BLaER1 (cell line): ENCODE results near the gene MECP2.

ENCODE experiments used
- H3K27ac ChIP-seq: shearing (Covaris generic); formaldehyde crosslinking; 2 replicates; pipeline ENCODE4 v1.8.1; 2022
- H3K27me3 ChIP-seq: shearing (Covaris generic); formaldehyde crosslinking; 2 replicates; pipeline ENCODE4 v1.8.1; 2022
- H3K36me3 ChIP-seq: shearing (Covaris generic); formaldehyde crosslinking; 2 replicates; pipeline ENCODE4 v1.8.1; 2022
- H3K4me1 ChIP-seq: shearing (Covaris generic); formaldehyde crosslinking; 2 replicates; pipeline ENCODE4 v1.8.1; 2022
- H3K4me2 ChIP-seq: shearing (Covaris generic); formaldehyde crosslinking; 2 replicates; pipeline ENCODE4 v1.8.1; 2022
- H3K4me3 ChIP-seq: shearing (Covaris generic); formaldehyde crosslinking; 2 replicates; pipeline ENCODE4 v1.8.1; 2022
- H3K9ac ChIP-seq: shearing (Covaris generic); formaldehyde crosslinking; 2 replicates; pipeline ENCODE4 v1.8.1; 2022
- H3K9me3 ChIP-seq: shearing (Covaris generic); formaldehyde crosslinking; 2 replicates; pipeline ENCODE4 v1.8.1; 2022
- H4K20me1 ChIP-seq: shearing (Covaris generic); formaldehyde crosslinking; 2 replicates; pipeline ENCODE4 v1.8.1; 2022
- Cebpa-rat ChIP-seq: shearing (Covaris generic); IDR thresholded peaks from 2 replicates; pipeline ENCODE4 v1.8.1; 2022

MECP2 gene

GRCh38 chrX:154030715-154031305, 66.7 kb downstream of the MECP2 start:
- H3K36me3 ChIP-seq: peaks cover 72% of the 10 kb centered on the region

GRCh38 chrX:154030266-154030665, 67.3 kb downstream of the MECP2 start:
- H3K27me3 ChIP-seq: peaks cover 99% of the 10 kb centered on the region
- peaks cover 25% of the 10 kb centered on the region for H3K4me1 ChIP-seq
- peaks cover 99% of the 10 kb centered on the region for H4K20me1 ChIP-seq
- H3K36me3 ChIP-seq: peaks cover 72% of the 10 kb centered on the region
- no peak overlapping the region for H3K27ac ChIP-seq
- H3K9ac ChIP-seq: no peak overlapping the region
- no peak overlapping the region for H3K4me3 ChIP-seq
- H3K4me2 ChIP-seq: no peak overlapping the region
- no peaks in the 10 kb centered on the region; the same call in 1 of the 2 replicates for H3K9me3 ChIP-seq
- TF ChIP-seq Cebpa-rat: no peak

More at GRCh38 chrX:154030715-154031305, 66.7 kb downstream of the MECP2 start:
- no peak overlapping the region for H3K9ac ChIP-seq
- H3K4me2 ChIP-seq: no peak overlapping the region
- H3K9me3 ChIP-seq: no peaks in the 10 kb centered on the region; the same call in 1 of the 2 replicates
- no peak overlapping the region for H3K4me3 ChIP-seq
- no peak for TF ChIP-seq Cebpa-rat
- H3K27me3 ChIP-seq: peaks cover 99% of the 10 kb centered on the region
- peaks cover 99% of the 10 kb centered on the region for H4K20me1 ChIP-seq
- no peak overlapping the region for H3K27ac ChIP-seq
- H3K4me1 ChIP-seq: peaks cover 25% of the 10 kb centered on the region

DNA sequence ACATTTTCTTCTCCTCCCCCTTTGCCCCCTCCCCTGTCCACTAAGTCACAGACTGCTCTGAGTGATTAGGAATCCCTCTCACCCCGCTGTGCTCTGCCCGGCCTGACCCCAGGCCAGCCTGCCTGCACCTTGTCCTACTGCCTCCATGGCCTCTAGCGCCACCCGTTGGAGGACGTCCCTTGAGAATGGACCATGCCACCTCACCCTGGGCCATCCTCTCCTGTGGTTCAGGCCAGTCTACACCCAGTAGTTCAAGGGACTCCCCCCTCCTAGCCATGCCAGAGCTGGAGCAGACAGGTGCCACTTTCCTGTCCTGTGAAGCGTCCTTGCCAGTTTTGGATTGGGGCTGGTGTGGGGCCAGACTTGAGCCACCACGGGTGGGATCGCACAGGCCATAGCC, 68.1 kb downstream of the MECP2 start:
- H3K36me3 ChIP-seq: peaks cover 68% of the 10 kb centered on the region
- peaks cover 17% of the 10 kb centered on the region for H3K4me1 ChIP-seq
- H3K4me2 ChIP-seq: no peak overlapping the region
- no peak for TF ChIP-seq Cebpa-rat
- no peak overlapping the region for H3K9ac ChIP-seq
- H3K4me3 ChIP-seq: no peak overlapping the region
- H3K27me3 ChIP-seq: peaks cover 99% of the 10 kb centered on the region
- H4K20me1 ChIP-seq: peaks cover 97% of the 10 kb centered on the region
- H3K9me3 ChIP-seq: no peaks in the 10 kb centered on the region; the same call in 1 of the 2 replicates
- H3K27ac ChIP-seq: no peak overlapping the region

DNA sequence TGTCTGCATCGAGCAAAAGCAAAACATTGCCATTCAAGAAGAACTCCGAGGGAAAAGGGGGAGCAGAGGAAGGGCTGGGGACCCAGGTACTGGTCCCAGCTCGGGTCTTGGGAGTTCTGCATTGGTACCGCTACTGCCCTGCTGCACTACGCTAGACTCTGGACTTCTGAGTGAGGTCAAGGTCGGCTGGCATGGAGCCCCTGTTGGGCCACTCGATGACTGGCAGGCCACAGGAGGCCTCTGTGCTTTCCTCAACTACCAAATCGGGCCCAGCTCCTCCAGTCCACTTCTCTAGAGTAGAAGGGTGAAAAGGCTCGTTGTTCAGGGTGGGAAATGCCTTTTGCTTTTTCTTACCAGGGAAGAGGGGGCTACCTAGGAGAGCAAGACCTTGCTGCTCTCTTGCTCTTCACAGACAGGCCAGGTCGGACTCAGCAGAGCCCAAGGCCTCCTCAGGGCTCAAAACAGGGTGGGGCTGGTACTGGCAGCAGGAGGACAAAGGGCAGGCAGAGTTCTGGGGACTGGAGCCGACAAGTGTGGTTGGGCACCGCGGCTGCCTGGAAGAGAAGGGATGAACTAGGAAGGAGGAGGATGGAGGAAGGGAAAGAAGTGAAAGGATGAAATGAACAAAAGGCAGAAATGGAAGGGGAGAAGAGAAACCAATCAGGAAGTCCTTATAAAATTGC, 68.9 kb downstream of the MECP2 start:
- Histone ChIP-seq H3K4me3 (no peak overlapping the region), H3K27me3 (peaks cover 99% of the 10 kb centered on the region), H4K20me1 (peaks cover 97% of the 10 kb centered on the region), H3K9me3 (no peaks in the 10 kb centered on the region; the same call in 1 of the 2 replicates), H3K4me1 (peaks cover 15% of the 10 kb centered on the region), H3K27ac (no peak overlapping the region), H3K4me2 (no peak overlapping the region), H3K36me3 (peaks cover 68% of the 10 kb centered on the region), H3K9ac (no peak overlapping the region)
- no peak for TF ChIP-seq Cebpa-rat

DNA sequence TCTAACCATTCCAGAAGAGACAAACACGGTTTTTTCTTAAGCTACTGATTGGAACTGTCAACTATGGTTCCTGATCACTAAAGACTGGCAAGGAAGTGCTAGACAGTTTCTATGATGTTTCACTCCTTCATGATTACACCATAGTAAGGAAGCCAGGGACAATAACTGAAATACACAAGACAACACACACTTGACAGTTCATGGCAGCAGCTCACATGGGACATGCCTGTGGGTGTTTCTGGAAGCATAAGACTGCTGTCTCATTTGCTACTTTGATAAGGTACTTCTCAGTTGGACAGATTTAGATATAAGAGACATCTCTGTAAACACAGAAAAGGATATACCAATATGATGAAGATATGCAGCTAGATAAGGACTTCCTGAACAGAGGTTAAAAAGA, 69.5 kb downstream of the MECP2 start:
- no peak overlapping the region for H3K4me3 ChIP-seq
- peaks cover 99% of the 10 kb centered on the region for H3K27me3 ChIP-seq
- H3K27ac ChIP-seq: no peak overlapping the region
- peaks cover 65% of the 10 kb centered on the region for H3K36me3 ChIP-seq
- no peak overlapping the region for H3K4me2 ChIP-seq
- peaks cover 15% of the 10 kb centered on the region for H3K4me1 ChIP-seq
- H4K20me1 ChIP-seq: peaks cover 95% of the 10 kb centered on the region
- H3K9ac ChIP-seq: no peak overlapping the region
- no peak for TF ChIP-seq Cebpa-rat
- no peaks in the 10 kb centered on the region for H3K9me3 ChIP-seq

DNA sequence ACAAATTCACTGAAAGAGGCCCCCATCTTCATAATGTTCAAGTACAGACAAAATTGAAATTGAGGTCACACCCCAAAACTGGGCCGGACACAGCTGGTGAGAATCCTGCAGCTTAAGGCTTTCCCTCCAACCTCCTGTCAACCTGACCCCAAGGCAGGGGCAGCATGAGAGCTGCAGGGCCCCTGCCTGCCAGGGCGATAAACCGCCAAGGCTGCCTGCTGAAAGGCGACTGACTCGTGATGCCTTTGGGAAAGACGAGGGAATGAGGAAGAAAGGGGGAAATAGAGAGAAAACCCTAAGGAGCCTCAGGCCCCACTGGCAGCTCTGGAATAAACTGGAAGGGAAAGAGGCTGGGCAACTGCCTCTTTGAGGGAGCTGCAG, 70.5 kb downstream of the MECP2 start:
- H3K9me3 ChIP-seq: no peaks in the 10 kb centered on the region
- no peak overlapping the region for H3K27ac ChIP-seq
- peaks cover 55% of the 10 kb centered on the region for H3K36me3 ChIP-seq
- no peak for TF ChIP-seq Cebpa-rat
- peaks cover 22% of the 10 kb centered on the region for H3K4me1 ChIP-seq
- H4K20me1 ChIP-seq: peaks cover 95% of the 10 kb centered on the region
- H3K4me2 ChIP-seq: no peak overlapping the region
- no peak overlapping the region for H3K9ac ChIP-seq
- no peak overlapping the region for H3K4me3 ChIP-seq
- H3K27me3 ChIP-seq: peaks cover 99% of the 10 kb centered on the region

DNA sequence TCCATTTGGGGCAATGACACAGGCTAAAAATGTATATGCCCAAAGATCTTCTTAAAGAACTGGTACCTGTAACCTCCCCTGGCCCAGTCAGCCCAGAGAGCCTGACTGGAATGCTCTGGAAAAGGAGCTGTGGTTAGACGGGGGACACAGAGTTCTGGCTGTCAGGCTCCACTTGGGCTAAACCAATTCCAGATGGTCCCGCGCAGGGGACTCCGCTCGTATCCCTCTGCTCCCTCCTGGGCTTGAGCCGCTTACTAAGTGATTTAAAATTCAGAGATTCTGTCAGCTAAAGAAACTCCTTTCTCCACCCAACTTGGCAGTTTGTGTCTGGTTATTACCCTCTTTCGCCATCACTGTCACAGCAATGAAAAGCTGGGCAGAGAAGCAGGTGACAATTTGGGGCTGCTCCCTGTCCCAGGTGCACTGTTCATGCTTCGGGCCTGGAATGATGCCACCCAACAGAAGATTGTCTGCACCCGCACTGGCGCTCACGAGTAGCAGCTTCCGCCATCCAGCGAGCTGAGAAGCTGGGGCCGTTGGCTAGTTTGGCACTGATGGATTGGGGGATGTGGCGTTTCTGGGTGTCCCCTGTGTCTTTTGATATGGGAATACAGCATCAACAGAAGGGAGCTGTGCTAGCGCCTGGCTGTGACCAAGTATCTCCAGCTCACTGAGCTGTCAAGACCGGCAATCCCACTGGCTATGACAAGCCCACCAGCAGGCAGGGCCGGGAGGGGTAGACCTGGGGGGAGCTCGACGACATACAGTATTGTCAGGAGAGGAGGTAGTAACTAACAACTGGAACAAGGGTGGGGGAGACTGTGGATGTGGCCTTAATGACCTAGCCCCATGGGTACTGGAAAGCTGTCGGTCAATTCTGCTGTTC, 71.1 kb downstream of the MECP2 start:
- Histone ChIP-seq H3K27ac (no peak overlapping the region), H3K27me3 (peaks cover 99% of the 10 kb centered on the region), H4K20me1 (peaks cover 94% of the 10 kb centered on the region), H3K9ac (no peak overlapping the region), H3K9me3 (no peaks in the 10 kb centered on the region), H3K36me3 (peaks cover 49% of the 10 kb centered on the region), H3K4me1 (peaks cover 28% of the 10 kb centered on the region), H3K4me2 (no peak overlapping the region), H3K4me3 (no peak overlapping the region)
- TF ChIP-seq Cebpa-rat: no peak

DNA sequence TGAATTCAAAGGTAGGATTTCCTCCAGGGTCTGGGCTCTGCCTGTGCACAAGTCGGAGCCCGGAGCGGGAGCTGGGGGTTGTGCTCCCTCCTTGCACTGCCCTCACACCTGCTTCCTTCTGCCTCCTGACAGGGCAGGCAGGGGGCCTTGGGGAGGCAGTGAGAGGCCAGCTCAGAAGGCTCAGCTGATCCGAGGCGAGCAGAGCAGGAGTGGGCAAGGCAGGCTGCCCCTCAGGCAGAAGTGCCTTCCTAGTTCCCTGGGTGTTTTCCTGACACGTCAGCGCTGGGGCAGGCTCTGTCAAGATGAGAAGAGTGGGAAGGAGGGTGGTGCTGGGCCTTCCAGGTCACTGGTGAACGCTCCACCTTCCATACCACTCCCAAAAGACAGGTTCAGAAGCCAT, 72.3 kb downstream of the MECP2 start:
- H3K36me3 ChIP-seq: peaks cover 37% of the 10 kb centered on the region
- no peak overlapping the region for H3K27ac ChIP-seq
- no peak for TF ChIP-seq Cebpa-rat
- H3K4me3 ChIP-seq: no peak overlapping the region
- no peak overlapping the region for H3K4me2 ChIP-seq
- H3K9ac ChIP-seq: no peak overlapping the region
- H4K20me1 ChIP-seq: peaks cover 92% of the 10 kb centered on the region
- H3K4me1 ChIP-seq: peaks cover 39% of the 10 kb centered on the region
- no peaks in the 10 kb centered on the region for H3K9me3 ChIP-seq
- peaks cover 99% of the 10 kb centered on the region for H3K27me3 ChIP-seq

DNA sequence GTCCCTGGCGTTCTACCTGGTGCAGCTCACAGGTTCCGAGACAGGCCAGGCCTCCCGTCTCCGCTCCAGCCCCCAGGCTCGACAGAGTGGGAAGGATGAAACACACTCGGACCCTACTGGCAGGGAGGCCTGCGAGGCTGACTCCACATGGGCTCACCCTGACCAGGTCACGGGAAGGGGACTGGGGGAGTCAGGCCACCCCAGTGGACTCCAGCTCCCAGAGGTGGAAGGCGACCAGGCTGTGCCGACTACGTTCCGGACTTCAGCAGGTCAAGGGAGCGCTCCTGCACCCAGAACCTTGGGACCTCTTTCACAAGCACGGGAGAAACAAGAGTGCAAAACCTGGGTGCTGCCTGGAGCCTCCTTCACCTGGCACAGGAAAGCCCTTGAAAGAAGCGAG, 73.2 kb downstream of the MECP2 start:
- H3K4me1 ChIP-seq: peaks cover 39% of the 10 kb centered on the region
- H3K9ac ChIP-seq: no peak overlapping the region
- no peak overlapping the region for H3K4me2 ChIP-seq
- no peaks in the 10 kb centered on the region for H3K9me3 ChIP-seq
- H3K27ac ChIP-seq: no peak overlapping the region
- peaks cover 30% of the 10 kb centered on the region for H3K36me3 ChIP-seq
- TF ChIP-seq Cebpa-rat: no peak
- H3K27me3 ChIP-seq: peaks cover 94% of the 10 kb centered on the region
- no peak overlapping the region for H3K4me3 ChIP-seq
- H4K20me1 ChIP-seq: peaks cover 83% of the 10 kb centered on the region
